GM12878 (cell line): Measurements from ENCODE around the gene CACNA2D3. TPM values are rescaled to one million over a fixed set of nuclear protein-coding genes. Genes with fewer than 3 reads are reported as not detected.

Experiments
- ATAC-seq: fragments of 200-7000 bp; cut with Tn5 transposase; 3 replicates; pipeline ENCODE4 v1.9.1; 2020; ENCODE audit warnings: mild to moderate bottlenecking, moderate library complexity
- BruUV-seq: library from RNA; stranded (reverse); fragments of 400-500 nt; replicated peaks from 2 replicates; lab custom pipeline; 2021; lab: Mats Ljungman, UMichigan
- CTCF ChIA-PET: fragments of 300-600 bp; sonication (Branson Sonifier 250); formaldehyde crosslinking; extraction: SDS; loops from one replicate; lab custom pipeline; 2021; ENCODE audit warnings: inconsistent platforms; lab: Yijun Ruan, JAX
- POLR2A ChIA-PET: fragments of 350-600 bp; formaldehyde crosslinking; extraction: SDS; loops from one replicate; lab custom pipeline; 2021; ENCODE audit warnings: inconsistent platforms; lab: Charles Lee
- RAD21 ChIA-PET: fragments of 300-600 bp; sonication (Branson Sonifier 250); formaldehyde crosslinking; loops from one replicate; lab custom pipeline; 2023; ENCODE audit warnings: antibody characterized with exemption; ENCODE audit not compliant: unreplicated experiment; lab: Charles Lee
- SMC1A ChIA-PET: fragments of 300-600 bp; sonication (Branson Sonifier 250); formaldehyde crosslinking; loops from one replicate; lab custom pipeline; 2023; ENCODE audit not compliant: unreplicated experiment, uncharacterized antibody; lab: Charles Lee
- DNase-seq: peaks from one replicate; pipeline ENCODE4 v3.0.0-alpha.2; 2011; ENCODE audit warnings: low read depth, low spot score
- FAIRE-seq: peaks from 3 replicates; lab custom pipeline; 2011; peaks lifted over from hg19 to GRCh38; lab: Jason Lieb, UNC
- H2AFZ ChIP-seq: 2 replicates; pipeline ENCODE4 v1.6.0; 2011; ENCODE audit warnings: low read depth, low read length, control low read depth; ENCODE audit not compliant: control insufficient read depth
- H3K27ac ChIP-seq: 2 replicates; pipeline ENCODE4 v1.5.1; 2011; ENCODE audit warnings: control low read depth; ENCODE audit not compliant: control insufficient read depth, insufficient read depth
- H3K27me3 ChIP-seq, 2 experiments: replicated peaks in 1 of 2; 2 replicates each; pipeline versions ENCODE4 v1.6.0 to v1.6.1; 2011; ENCODE audit warnings: low read length in 1 of 2; ENCODE audit not compliant: control insufficient read depth in 2 of 2, insufficient read depth in 2 of 2
- H3K36me3 ChIP-seq, 2 experiments: 2 replicates each; pipeline ENCODE4 v1.5.1; 2011; ENCODE audit warnings: low read length in 1 of 2; ENCODE audit not compliant: control insufficient read depth in 2 of 2, insufficient read depth in 2 of 2
- H3K4me1 ChIP-seq: 2 replicates; pipeline ENCODE4 v1.6.1; 2011; ENCODE audit warnings: mild to moderate bottlenecking, low read length, moderate library complexity, mixed read lengths; ENCODE audit not compliant: control insufficient read depth, insufficient read depth
- H3K4me2 ChIP-seq: 2 replicates; pipeline ENCODE4 v1.6.0; 2011; ENCODE audit warnings: control low read depth; ENCODE audit not compliant: control insufficient read depth, insufficient read depth
- H3K4me3 ChIP-seq: fragments of 200-600 bp; sonication (generic); 2 replicates; pipeline ENCODE4 v1.5.1; 2016
- H3K79me2 ChIP-seq: 2 replicates; pipeline ENCODE4 v1.6.0; 2011; ENCODE audit warnings: low read length; ENCODE audit not compliant: control insufficient read depth, insufficient read depth
- H3K9ac ChIP-seq: 2 replicates; pipeline ENCODE4 v1.8.0; 2011; ENCODE audit warnings: low read length, control low read depth, mixed read lengths; ENCODE audit not compliant: control insufficient read depth, insufficient read depth
- H3K9me3 ChIP-seq: replicated peaks from 3 replicates; pipeline ENCODE4 v1.5.1; 2011; ENCODE audit warnings: mild to moderate bottlenecking, low read length; ENCODE audit not compliant: control insufficient read depth, insufficient read depth
- H4K20me1 ChIP-seq: 2 replicates; pipeline ENCODE4 v1.6.0; 2011; ENCODE audit not compliant: control insufficient read depth, insufficient read depth
- ASH2L ChIP-seq: fragments of 300-600, 200-600 bp; sonication (generic); IDR thresholded peaks from 2 replicates; pipeline ENCODE4 v1.6.1; 2017; ENCODE audit warnings: low read depth, mild to moderate bottlenecking, borderline replicate concordance
- ATF2 ChIP-seq: IDR thresholded peaks from 2 replicates; pipeline ENCODE4 v1.6.1; 2012; ENCODE audit warnings: low read length, inconsistent platforms
- CBX3 ChIP-seq: fragments of 200-600 bp; sonication (generic); IDR thresholded peaks from 2 replicates; pipeline ENCODE4 v1.6.1; 2016; ENCODE audit warnings: low read depth, borderline replicate concordance
- CHD1 ChIP-seq: IDR thresholded peaks from 2 replicates; pipeline ENCODE4 v1.6.1; 2012; ENCODE audit warnings: low read depth, low read length, improper control_type of control experiment
- ESRRA ChIP-seq: IDR thresholded peaks from 2 replicates; pipeline ENCODE4 v1.6.1; 2012; ENCODE audit warnings: mild to moderate bottlenecking, low read length, improper control_type of control experiment
- FOS ChIP-seq: IDR thresholded peaks from 3 replicates; pipeline ENCODE4 v1.6.1; 2011; ENCODE audit warnings: borderline replicate concordance; ENCODE audit not compliant: insufficient read length; ENCODE audit errors: extremely low read depth
- IKZF1 ChIP-seq: fragments of 450-650 bp; conservative IDR thresholded peaks from 2 replicates; pipeline ENCODE4 v1.6.1; 2017; ENCODE audit warnings: antibody characterized with exemption, mild to moderate bottlenecking
- MXI1 ChIP-seq: fragments of 150-350 bp; IDR thresholded peaks from 2 replicates; pipeline ENCODE4 v1.6.1; 2011; ENCODE audit warnings: low read depth, mild to moderate bottlenecking, inconsistent platforms, low read length, improper control_type of control experiment
- PKNOX1 ChIP-seq: fragments of 450-650 bp; IDR thresholded peaks from 2 replicates; pipeline ENCODE4 v1.6.1; 2016; ENCODE audit warnings: mild to moderate bottlenecking
- RELB ChIP-seq: fragments of 450-650 bp; IDR thresholded peaks from 2 replicates; pipeline ENCODE4 v1.6.1; 2017; ENCODE audit warnings: low read depth, mild to moderate bottlenecking, moderate library complexity
- SKIL ChIP-seq: fragments of 450-650 bp; IDR thresholded peaks from 2 replicates; pipeline ENCODE4 v1.6.1; 2017; ENCODE audit warnings: mild to moderate bottlenecking, low read depth, inconsistent platforms; ENCODE audit not compliant: poor library complexity, severe bottlenecking
- SMC3 ChIP-seq: IDR thresholded peaks from 2 replicates; pipeline ENCODE4 v1.6.1; 2011; ENCODE audit warnings: low read length, improper control_type of control experiment, borderline replicate concordance
- SUZ12 ChIP-seq: fragments of 200-600 bp; sonication (generic); IDR thresholded peaks from one replicate; pipeline ENCODE4 v1.6.1; 2018; ENCODE audit warnings: antibody characterized with exemption, mild to moderate bottlenecking; ENCODE audit not compliant: unreplicated experiment
- TCF7 ChIP-seq: IDR thresholded peaks from 2 replicates; pipeline ENCODE4 v1.6.1; 2014; ENCODE audit warnings: antibody characterized with exemption, borderline replicate concordance
- WGBS: methylation state at CpG from one replicate; pipeline ENCODE4 v1.1.6; 2016; ENCODE audit warnings: low lambda C conversion rate; ENCODE audit not compliant: insufficient replicate concordance, insufficient coverage; ENCODE audit errors: missing lambda C conversion rate; 5-methylcytosine and 5-hydroxymethylcytosine counted together
- in situ Hi-C: fragments of 300-500 bp; cut with MboI; formaldehyde crosslinking; loops from 9 replicates; pipeline ENCODE4 v1.14.3; 2018; ENCODE audit warnings: mixed read lengths
- intact Hi-C: fragments of 100-400 bp; cut with micrococcal nuclease; formaldehyde crosslinking; loops from one replicate; pipeline ENCODE4 v1.14.2; 2022; ENCODE audit not compliant: unreplicated experiment
- polyA plus RNA-seq, 11 experiments: library from polyadenylated mRNA; depleted of rRNA in 4 of 11; unstranded in 6 of 11; stranded (reverse) in 5 of 11; fragments of >200 nt; fragmentation: Nextera tagmentation in 4 of 11; fragmentation: Illumina TruSeq in 1 of 11; extraction: Ambion mirVana in 4 of 11; extraction: Trizol in 1 of 11; gene quantifications; 1 replicate in 1 of 11; 2 replicates in 10 of 11; pipeline versions ENCODE4 v1.2.1 to v1.2.3, GENCODE V29; 2011 to 2016; ENCODE audit warnings: inconsistent platforms in 2 of 11, missing spikeins in 2 of 11, low read depth in 1 of 11
- total RNA-seq, 4 experiments: library from RNA; depleted of rRNA in 3 of 4; stranded (reverse); fragments of >200 nt in 3 of 4; fragmentation: Illumina TruSeq in 1 of 4; extraction: Trizol in 1 of 4; gene quantifications; 2 replicates each; pipeline versions ENCODE4 v1.2.1 to v1.2.3, GENCODE V29; 2013 to 2021

Gene CACNA2D3
- total and polyA plus RNA-seq, 10 of the 15 experiments (the other 5 are each of a cell fraction or from before 2014, with no cell fraction given), result not detected

GRCh38 chr3:54985856-54986255 is 863.5 kb downstream of the CACNA2D3 start:
- no peaks in the 10 kb centered on the region for H3K4me1 ChIP-seq
- ChIA-PET SMC1A (no interaction called here), RAD21 (no interaction called here), CTCF (no interaction called here), POLR2A (no interaction called here)
- ATAC-seq (no peak), FAIRE-seq (no peak), DNase-seq (no peak)
- BruUV-seq, result no TSS peak
- H3K9ac ChIP-seq, result no peak overlapping the region
- H3K27ac ChIP-seq, result no peak overlapping the region
- H2AFZ ChIP-seq, result no peak overlapping the region
- H3K79me2 ChIP-seq, result no peaks in the 10 kb centered on the region
- no peaks in the 10 kb centered on the region for H3K9me3 ChIP-seq
- H3K4me2 ChIP-seq, result no peak overlapping the region
- H4K20me1 ChIP-seq, result no peaks in the 10 kb centered on the region
- intact Hi-C loops, result no loop called here
- no peaks in the 10 kb centered on the region for H3K36me3 ChIP-seq
- TF ChIP-seq ESRRA (no peak), MXI1 (no peak), CHD1 (no peak), SMC3 (no peak), IKZF1 (no peak), FOS (no peak), RELB (no peak), TCF7 (no peak), SUZ12 (no peak), ASH2L (no peak), PKNOX1 (no peak), SKIL (no peak), ATF2 (no peak), CBX3 (no peak)
- no peaks in the 10 kb centered on the region; a peak in 1 of 4 replicates for H3K27me3 ChIP-seq
- in situ Hi-C loops, result no loop called here
- 9% methylated on average over 4 of the region's 4 CpGs for WGBS
- no peak overlapping the region for H3K4me3 ChIP-seq
